Breast epithelium (tissue), 3 donors: ENCODE measurements around the gene RNF220.

Source experiments
- CTCF ChIP-seq, 3 donors: fragments of 450-650 bp; IDR thresholded peaks; one replicate each; pipeline ENCODE4 v1.5.1; 2016 to 2017; ENCODE audit warnings: antibody characterized with exemption in 3 of 3, mild to moderate bottlenecking in 3 of 3, moderate library complexity in 3 of 3
- POLR2AphosphoS5 ChIP-seq, 3 donors: sonication (generic); formaldehyde crosslinking; IDR thresholded peaks; one replicate each; pipeline ENCODE4 v1.6.1; 2017; ENCODE audit warnings: antibody characterized with exemption in 3 of 3

GRCh38 chr1:44682883-44683265, 277.8 kb downstream of the RNF220 start:
- TF ChIP-seq POLR2AphosphoS5 (IDR thresholded peaks at IDR 0.05) = no peak
- no peak for TF ChIP-seq CTCF (IDR thresholded peaks at IDR 0.05)
